ENCODE measurements around the gene OR8H3.
"Not testable (repeated sequence)": the region's sequence is repeated elsewhere in the genome, so short reads cannot be mapped to it uniquely, and the experiment has no call there.

Gene OR8H3, protein sequence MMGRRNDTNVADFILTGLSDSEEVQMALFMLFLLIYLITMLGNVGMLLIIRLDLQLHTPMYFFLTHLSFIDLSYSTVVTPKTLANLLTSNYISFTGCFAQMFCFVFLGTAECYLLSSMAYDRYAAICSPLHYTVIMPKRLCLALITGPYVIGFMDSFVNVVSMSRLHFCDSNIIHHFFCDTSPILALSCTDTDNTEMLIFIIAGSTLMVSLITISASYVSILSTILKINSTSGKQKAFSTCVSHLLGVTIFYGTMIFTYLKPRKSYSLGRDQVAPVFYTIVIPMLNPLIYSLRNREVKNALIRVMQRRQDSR

DNA sequence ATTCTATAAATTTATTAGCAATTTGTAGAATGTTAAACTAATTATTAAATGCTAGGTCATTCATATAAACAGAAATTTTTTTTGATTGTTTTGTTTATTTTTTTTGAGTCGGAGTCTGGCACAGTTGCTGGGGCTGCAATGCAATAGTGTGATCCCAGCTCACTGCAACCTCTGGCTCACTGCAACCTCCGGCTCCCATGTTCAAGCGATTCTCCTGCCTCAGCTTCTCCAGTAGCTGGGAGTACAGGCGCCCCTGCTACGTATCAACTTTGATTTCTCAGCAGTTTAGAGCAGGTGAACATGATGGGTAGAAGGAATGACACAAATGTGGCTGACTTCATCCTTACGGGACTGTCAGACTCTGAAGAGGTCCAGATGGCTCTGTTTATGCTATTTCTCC lies at the start of gene OR8H3:
TSS of gene OR8H3 (plus strand) at position 301 of the 400 bp plus-strand sequence. CDS start at position 301, 0 bp downstream.
- DNase-seq: no peak

DNA sequence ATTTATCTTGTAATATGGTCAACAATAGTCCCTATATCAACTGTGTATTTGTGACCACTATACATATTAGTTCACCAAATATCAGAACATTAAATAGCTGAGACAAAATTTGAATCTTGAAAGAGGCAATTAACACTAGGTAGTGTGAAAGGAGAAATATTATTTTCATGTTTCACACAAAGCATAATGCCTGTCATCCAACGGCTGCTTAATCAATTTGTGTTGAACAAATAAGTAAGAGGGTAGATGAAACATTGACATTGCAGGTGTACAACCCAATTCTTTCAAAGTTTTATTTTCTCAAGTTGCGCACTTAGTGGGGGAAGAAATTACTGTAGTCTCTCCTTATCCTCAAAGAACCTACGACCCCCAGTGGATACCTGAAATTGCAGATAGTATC lies 32.5 kb upstream of the OR8H3 start:
- DNase-seq: no peak

DNA sequence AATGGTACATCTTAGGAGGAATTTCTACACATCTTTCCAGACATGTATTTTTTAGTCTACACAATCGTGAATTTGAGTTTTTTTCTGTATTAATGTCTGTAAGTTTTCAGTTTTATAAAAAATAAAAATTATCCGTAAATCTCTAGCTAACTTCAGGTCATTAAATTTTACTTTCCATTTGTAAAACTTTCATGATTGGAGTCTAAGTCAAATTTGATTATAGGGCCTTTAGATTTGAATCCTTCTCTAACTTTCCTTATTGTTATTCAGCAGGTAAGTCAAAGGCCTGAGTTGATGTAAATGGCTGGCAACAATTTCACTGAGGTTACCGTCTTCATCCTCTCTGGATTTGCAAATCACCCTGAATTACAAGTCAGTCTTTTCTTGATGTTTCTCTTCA lies 29.2 kb upstream of the OR8H3 start, which contains the start of gene OR8I2:
TSS of gene OR8I2 (plus strand) at position 301 of the 400 bp plus-strand sequence. CDS start at position 301, 0 bp downstream.
- no peak for DNase-seq

DNA sequence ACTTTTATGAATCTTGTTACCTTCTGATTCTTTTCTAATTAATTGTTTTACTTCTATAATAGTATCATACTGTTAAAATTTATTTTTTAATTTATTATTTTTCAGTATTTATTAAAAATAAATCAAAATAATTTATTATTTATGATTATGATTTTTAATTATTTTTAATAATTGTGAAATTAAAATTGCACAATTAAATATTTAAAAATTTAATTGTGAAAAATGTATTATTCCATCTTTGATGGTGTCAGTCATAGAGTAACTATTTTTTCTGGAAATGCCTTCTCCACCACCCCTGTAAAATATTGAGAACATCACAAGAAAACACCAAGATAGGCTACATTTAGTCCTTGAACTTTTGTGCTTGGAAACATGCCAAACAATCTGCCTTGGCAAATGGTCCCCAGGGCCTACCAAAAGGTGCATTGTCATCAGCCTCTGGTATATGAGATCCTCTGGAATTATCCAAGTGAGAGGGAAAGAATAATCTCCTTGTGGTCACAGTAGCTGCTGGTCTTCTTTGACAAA lies 18.9 kb upstream of the OR8H3 start, which contains the start of gene OR8H2:
TSS of gene OR8H2 (plus strand) at position 478 of the 528 bp plus-strand sequence. CDS start 1,356 bp downstream, outside the sequence.
- DNase-seq: no peak

DNA sequence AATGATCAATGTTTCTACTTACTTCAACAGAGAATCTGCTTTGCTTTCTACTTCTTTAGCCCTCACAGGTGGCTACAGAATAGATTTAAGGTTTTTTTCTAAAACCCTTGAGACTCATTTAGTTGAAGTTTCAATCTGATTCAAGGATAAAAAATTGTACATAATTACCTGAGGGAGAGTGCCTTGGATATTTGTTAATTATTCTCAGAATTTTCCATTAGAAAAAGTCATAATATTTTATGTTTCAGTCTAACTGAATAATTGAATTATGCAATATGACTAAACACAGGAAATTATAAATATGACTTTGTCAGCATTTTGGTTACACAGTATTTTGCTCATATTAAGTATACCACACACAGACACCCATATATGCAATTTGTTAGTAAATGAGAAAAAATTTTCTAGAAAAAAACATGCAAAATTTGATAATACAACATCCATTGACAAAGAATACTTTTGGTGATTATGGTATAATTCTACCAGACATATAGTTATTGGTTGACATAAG lies 18.0 kb downstream of the OR8H3 start, which contains the start of gene OR8J3:
TSS of gene OR8J3 (minus strand) at position 51 of the 511 bp plus-strand sequence. CDS start 2,483 bp downstream, outside the sequence.
- no peak for DNase-seq

DNA sequence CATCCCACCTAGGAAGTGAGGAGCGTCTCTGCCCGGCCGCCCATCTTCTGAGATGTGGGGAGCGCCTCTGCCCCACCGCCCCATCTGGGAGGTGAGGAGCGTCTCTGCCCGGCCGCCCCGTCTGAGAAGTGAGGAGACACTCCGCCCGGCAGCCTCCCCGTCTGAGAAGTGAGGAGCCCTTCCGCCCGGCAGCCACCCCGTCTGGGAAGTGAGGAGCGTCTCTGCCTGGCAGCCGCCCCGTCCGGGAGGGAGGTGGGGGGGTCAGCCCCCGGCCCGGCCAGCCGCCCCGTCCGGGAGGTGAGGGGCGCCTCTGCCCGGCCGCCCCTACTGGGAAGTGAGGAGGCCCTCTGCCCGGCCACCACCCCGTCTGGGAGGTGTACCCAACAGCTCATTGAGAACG lies 21.5 kb downstream of the OR8H3 start:
- not testable (repeated sequence) for DNase-seq

DNA sequence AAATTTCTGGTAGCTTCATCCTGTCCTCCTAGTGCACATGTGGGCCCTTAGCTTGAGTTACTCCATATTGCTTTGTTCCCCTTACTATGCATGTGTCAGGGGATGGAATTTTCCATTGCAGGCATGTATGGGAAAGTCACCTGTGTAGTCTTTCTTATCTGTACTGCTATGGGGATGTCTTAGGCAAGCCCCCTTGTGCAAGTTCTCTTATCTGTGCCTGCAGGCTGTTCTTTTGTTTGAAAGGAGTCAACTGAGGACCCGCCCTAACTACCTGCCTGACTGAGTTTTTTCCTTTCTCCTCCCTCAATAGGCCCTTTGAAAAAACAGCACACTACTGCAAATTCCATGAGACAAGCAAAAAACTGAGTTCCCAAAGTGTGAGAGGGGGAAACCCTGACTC lies 29.2 kb downstream of the OR8H3 start:
- no peak for DNase-seq

DNA sequence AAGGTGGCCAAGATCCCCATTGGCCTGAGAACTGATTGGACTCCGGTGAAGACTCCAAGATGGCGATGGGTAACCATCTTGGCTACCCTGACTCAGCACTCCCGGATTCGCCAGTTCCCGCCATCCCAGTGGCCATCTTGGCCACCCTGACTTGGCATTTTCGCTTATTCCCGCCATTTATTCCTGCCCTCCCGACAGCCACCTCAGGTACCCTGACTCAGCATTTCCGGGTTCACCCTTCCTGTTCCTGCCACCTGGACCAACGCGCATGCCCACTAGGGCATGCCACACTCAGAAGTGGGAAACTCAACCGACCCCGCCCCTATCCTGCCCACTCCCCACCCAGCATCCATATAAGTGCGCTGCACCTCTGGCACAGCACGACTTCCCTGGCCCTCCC lies 30.2 kb downstream of the OR8H3 start:
- DNase-seq: no peak

DNA sequence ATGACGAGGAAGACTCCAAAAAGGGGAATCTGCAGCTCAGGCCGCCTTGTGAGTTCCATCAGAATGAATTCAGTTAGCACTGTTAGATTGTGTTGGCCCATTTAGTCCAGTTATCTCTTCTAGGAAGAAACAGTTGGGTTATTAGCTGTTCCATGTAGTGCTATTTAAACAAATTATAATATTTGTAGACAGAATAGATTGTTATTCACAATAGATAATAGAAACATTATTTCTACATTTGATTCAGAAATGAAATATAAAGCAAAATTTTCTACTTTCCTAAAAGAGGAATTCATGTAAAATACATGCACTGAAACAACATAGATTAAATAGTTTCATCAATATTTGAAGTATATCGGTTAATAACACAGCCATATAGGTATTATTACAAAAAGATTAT lies 38.0 kb downstream of the OR8H3 start, which contains the start of gene OR8K5:
TSS of gene OR8K5 (minus strand) at position 101 of the 400 bp plus-strand sequence. CDS start at position 101, 0 bp downstream.
- DNase-seq: no peak

DNA sequence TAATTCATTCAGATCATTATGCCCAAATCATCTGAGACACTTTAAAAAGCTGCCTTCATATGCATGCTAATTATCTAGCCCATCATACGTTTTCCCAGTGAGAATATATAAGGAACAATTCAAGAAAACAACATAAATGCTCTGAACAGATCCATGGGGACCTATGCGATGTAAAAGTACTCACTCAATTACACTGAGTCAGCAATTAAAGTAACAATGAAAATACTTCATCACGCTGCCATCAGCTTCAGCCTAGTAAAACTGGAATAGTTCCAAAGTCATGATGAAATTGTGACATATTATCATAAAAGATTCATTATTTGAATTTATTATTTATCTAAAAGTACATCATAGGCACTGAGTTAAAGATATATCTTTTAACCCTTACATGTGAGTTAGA lies 41.6 kb downstream of the OR8H3 start:
- no peak for DNase-seq

DNA sequence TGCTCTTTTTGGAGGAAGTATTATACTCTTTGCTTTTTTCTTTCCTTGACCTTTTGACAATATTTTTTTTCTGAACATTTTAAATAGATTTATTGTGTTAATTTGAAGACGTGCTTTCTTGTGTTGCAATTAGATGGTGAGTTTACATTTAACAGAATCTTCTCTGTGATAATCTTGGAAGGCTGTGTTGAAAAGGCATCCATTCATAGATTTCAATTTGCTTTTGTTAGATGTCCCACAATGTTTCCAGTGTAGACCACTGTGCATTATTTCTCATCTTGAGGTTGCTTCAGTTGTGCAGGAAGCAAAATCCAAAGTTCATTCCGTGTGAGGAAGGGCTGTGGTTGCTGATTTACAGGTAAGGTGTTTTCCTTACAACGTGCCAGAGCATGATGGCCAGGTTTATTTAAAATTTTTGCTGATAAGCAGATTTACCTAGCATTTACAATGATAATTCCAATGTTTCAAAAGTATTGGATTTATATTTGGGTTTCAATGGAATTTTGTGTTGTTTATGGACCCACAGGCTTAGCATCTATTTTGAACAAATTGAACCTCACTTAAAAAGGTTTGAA lies 50.2 kb downstream of the OR8H3 start:
- no peak for DNase-seq

All from NCI-H1105 (cell line).